Heart left ventricle (tissue), 13 donors: ENCODE results near the gene KRTAP9-6.

Experiments used
- POLR2A ChIP-seq, 2 donors: fragments of 450-650 bp; IDR thresholded peaks; one replicate each; pipeline ENCODE4 v1.6.1; 2017; ENCODE audit warnings: antibody characterized with exemption in 2 of 2, mild to moderate bottlenecking in 2 of 2, moderate library complexity in 2 of 2
- TF ChIP-seq, protein P1 (sequence below), 12 donors: fragments of 200-600 bp; sonication (generic) in 4 of 12; IDR thresholded peaks; one replicate each; pipeline versions ENCODE4 v1.5.0 to v1.8.0; 2018 to 2022; ENCODE audit warnings: antibody characterized with exemption in 12 of 12, mild to moderate bottlenecking in 5 of 12
- donor health status: ischemic (EF 13 %, LVEDD 7.1; RV severe dilation, severe dysfunction).
- donor health status: DM: no; HTN: yes; CAD: no.
- donor health status: DM: no; HTN: no; CAD: no.
- donor health status: ischemic (EF 25% LVEDD 6.9; RV normal size, moderate dysfunction).
- donor health status: ischemic (EF 25% LVEDD 5.7; RV mildly dilated, moderate dysfunction).
- donor health status: ischemic (EF 35%, LVEDD 5.7; RV mildly dilated, moderate dysfunction).
- donor health status: nonischemic (EF 11% LVEDD 7.7; RV severe dilation, severe dysfunction).
- donor health status: DM: yes; HTN: yes; CAD: no.
- donor health status: PGD.
- donor health status: ischemic (EF 29% LVEDD 5.4; RV normal size, mild dysfunction).
- donor health status: nonischemic (EF 23%, LVEDD 6.1; RV moderate dilation, normal function).

DNA sequence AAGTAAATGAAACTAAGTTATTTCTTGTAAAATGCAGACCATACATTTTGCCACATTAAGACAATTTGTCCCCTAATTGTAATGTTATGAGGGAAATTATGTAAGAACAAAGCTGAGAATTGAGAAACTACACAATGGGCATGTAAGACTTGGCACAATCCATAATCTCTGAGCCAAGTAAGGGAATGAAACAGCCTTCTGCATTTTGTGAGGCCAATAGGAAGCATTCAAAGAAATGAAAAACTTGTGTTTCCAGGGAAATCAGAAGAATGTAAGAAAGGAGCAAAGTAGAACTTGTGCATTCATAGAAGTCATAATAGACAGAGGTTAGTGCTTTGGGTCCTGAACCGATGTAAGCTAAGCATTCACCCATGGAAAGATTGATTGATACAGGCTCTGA, 13.9 kb upstream of the KRTAP9-6 start:
- TF ChIP-seq, protein P1, sequence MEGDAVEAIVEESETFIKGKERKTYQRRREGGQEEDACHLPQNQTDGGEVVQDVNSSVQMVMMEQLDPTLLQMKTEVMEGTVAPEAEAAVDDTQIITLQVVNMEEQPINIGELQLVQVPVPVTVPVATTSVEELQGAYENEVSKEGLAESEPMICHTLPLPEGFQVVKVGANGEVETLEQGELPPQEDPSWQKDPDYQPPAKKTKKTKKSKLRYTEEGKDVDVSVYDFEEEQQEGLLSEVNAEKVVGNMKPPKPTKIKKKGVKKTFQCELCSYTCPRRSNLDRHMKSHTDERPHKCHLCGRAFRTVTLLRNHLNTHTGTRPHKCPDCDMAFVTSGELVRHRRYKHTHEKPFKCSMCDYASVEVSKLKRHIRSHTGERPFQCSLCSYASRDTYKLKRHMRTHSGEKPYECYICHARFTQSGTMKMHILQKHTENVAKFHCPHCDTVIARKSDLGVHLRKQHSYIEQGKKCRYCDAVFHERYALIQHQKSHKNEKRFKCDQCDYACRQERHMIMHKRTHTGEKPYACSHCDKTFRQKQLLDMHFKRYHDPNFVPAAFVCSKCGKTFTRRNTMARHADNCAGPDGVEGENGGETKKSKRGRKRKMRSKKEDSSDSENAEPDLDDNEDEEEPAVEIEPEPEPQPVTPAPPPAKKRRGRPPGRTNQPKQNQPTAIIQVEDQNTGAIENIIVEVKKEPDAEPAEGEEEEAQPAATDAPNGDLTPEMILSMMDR (IDR thresholded peaks at IDR 0.05) = no peak
- TF ChIP-seq POLR2A (IDR thresholded peaks at IDR 0.05) = no peak
